PC-3 (cell line): ENCODE measurements around the gene FLNB. TPM values are rescaled to one million over a fixed set of nuclear protein-coding genes. Genes with fewer than 3 reads are reported as not detected.

Source experiments
- ATAC-seq: fragments of 200-7000 bp; cut with Tn5 transposase; 2 replicates; pipeline ENCODE4 v1.9.1; 2020; ENCODE audit warnings: mild to moderate bottlenecking, moderate library complexity
- BruUV-seq: library from RNA; stranded (reverse); fragments of 400-500 nt; replicated peaks from 2 replicates; lab custom pipeline; 2021; lab: Mats Ljungman, UMichigan
- CTCF ChIA-PET: fragments of 300-600 bp; sonication (Branson Sonifier 250); formaldehyde crosslinking; loops from one replicate; lab custom pipeline; 2022; ENCODE audit warnings: antibody characterized with exemption; lab: Charles Lee
- POLR2A ChIA-PET: fragments of 300-600 bp; sonication (Branson Sonifier 250); formaldehyde crosslinking; loops from one replicate; lab custom pipeline; 2022; ENCODE audit warnings: antibody characterized with exemption; ENCODE audit not compliant: unreplicated experiment; lab: Charles Lee
- DNase-seq: peaks from one replicate; pipeline ENCODE4 v3.0.0-alpha.2; 2015
- H2AFZ ChIP-seq: fragments of 300-600 bp; sonication (generic); 2 replicates; pipeline ENCODE4 v1.6.0; 2016; ENCODE audit warnings: antibody characterized with exemption, low read length
- H3F3A ChIP-seq: fragments of 300-600 bp; sonication (generic); one replicate; pipeline ENCODE4 v1.6.0; 2017; ENCODE audit warnings: antibody characterized with exemption, low read length, control low read depth, mild to moderate bottlenecking; ENCODE audit not compliant: unreplicated experiment
- H3K27ac ChIP-seq: fragments of 300-600 bp; sonication (generic); 2 replicates; pipeline ENCODE4 v1.5.1; 2016; ENCODE audit warnings: mild to moderate bottlenecking, low read length
- H3K27me3 ChIP-seq: fragments of 300-600 bp; sonication (generic); 2 replicates; pipeline ENCODE4 v1.6.1; 2016; ENCODE audit warnings: low read length, mixed read lengths
- H3K36me3 ChIP-seq: fragments of 300-600 bp; sonication (generic); 2 replicates; pipeline ENCODE4 v1.6.1; 2016; ENCODE audit warnings: low read depth, mixed run types, low read length, mixed read lengths
- H3K4me1 ChIP-seq: fragments of 300-600 bp; sonication (generic); 2 replicates; pipeline ENCODE4 v1.5.1; 2016; ENCODE audit warnings: low read length; ENCODE audit not compliant: insufficient read depth
- H3K4me2 ChIP-seq: fragments of 300-600 bp; sonication (generic); 2 replicates; pipeline ENCODE4 v1.6.0; 2016; ENCODE audit warnings: low read length
- H3K4me3 ChIP-seq: fragments of 300-600 bp; sonication (generic); 2 replicates; pipeline ENCODE4 v1.5.1; 2016; ENCODE audit warnings: mild to moderate bottlenecking, low read length, mixed read lengths
- H3K79me2 ChIP-seq: fragments of 300-600 bp; sonication (generic); 2 replicates; pipeline ENCODE4 v1.6.1; 2017; ENCODE audit warnings: low read length, mixed read lengths
- H3K9ac ChIP-seq: fragments of 300-600 bp; sonication (generic); 2 replicates; pipeline ENCODE4 v1.6.0; 2016; ENCODE audit warnings: mild to moderate bottlenecking, low read length
- H3K9me2 ChIP-seq: fragments of 300-600 bp; sonication (generic); replicated peaks from 2 replicates; pipeline ENCODE4 v1.6.1; 2016; ENCODE audit warnings: mixed run types, low read length, mixed read lengths
- H3K9me3 ChIP-seq: fragments of 300-600 bp; sonication (generic); 2 replicates; pipeline ENCODE4 v1.6.1; 2016; ENCODE audit warnings: low read length, mixed read lengths
- H4K20me1 ChIP-seq: fragments of 300-600 bp; sonication (generic); 2 replicates; pipeline ENCODE4 v1.6.1; 2016; ENCODE audit warnings: low read length, mixed read lengths
- EZH2 ChIP-seq: fragments of 300-600 bp; sonication (generic); IDR thresholded peaks from one replicate; pipeline ENCODE4 v1.6.1; 2017; ENCODE audit warnings: antibody characterized with exemption, mild to moderate bottlenecking, low read length; ENCODE audit not compliant: unreplicated experiment
- EZH2phosphoT487 ChIP-seq: fragments of 300-600 bp; sonication (generic); IDR thresholded peaks from 2 replicates; pipeline ENCODE4 v1.6.1; 2018; ENCODE audit warnings: mild to moderate bottlenecking, antibody characterized with exemption, low read length, borderline replicate concordance
- intact Hi-C: fragments of 100-400 bp; cut with micrococcal nuclease; formaldehyde crosslinking; loops from 2 replicates; pipeline ENCODE4 v1.9.0; 2023
- total RNA-seq: library from RNA; depleted of rRNA; stranded (reverse); fragments of >200 nt; gene quantifications from 2 replicates; pipeline ENCODE4 v1.2.3, GENCODE V29; 2014; rRNA removed
- TF ChIP-seq, protein P1 (sequence below): fragments of 300-600 bp; sonication (generic); conservative IDR thresholded peaks from 2 replicates; pipeline ENCODE4 v1.5.1; 2017; ENCODE audit warnings: antibody characterized with exemption, low read depth, mild to moderate bottlenecking, low read length

Gene FLNB
- total RNA-seq, 1 experiment from 2014 or later: 505 TPM

DNA sequence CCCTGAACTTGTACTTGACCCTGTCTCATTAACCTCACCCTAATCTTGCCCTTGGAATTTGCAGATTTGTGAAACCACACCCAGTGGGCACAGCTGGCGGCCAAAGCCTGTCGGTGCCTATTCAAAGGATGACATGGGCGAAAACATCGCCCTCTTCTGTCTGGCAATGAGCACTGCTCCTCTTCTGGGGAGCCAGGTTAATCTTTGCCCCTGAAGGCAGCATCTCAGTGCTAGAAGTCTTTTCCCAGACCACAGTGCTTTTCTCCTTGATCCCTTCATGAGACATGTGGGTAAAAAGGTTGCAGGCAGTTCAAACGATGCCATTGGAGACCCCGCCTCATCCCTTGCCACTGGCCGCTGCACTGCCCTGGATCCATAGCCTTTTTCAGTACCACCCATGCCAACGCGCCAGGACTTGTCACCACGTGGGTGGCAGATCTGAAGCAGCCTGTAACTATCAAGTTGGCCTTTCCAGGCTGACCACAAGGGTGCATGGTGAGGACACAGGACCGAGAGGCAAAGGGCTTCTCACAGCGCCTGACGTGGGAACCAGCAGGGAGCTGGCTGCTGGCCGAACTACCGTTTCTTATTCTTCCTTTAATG lies 209.1 kb downstream of the FLNB start:
- ATAC-seq (peak; percentile 77), DNase-seq (peak; percentile 87)
- Histone ChIP-seq H3K27me3 (no peaks in the 10 kb centered on the region), H3K9me2 (no peaks in the 10 kb centered on the region), H4K20me1 (no peaks in the 10 kb centered on the region), H2AFZ (peak overlapping the region; percentile 78), H3K4me2 (peak overlapping the region; percentile 84), H3K27ac (peak overlapping the region; percentile 82), H3F3A (no peaks in the 10 kb centered on the region), H3K36me3 (no peaks in the 10 kb centered on the region), H3K9ac (peak overlapping the region; percentile 70), H3K4me1 (peaks cover 60% of the 10 kb centered on the region), H3K79me2 (no peaks in the 10 kb centered on the region), H3K9me3 (no peaks in the 10 kb centered on the region), H3K4me3 (peak overlapping the region; percentile 46; the same call in 1 of the 2 replicates)
- TF ChIP-seq EZH2phosphoT487: no peak
- no peak for TF ChIP-seq EZH2
- TF ChIP-seq, protein P1, sequence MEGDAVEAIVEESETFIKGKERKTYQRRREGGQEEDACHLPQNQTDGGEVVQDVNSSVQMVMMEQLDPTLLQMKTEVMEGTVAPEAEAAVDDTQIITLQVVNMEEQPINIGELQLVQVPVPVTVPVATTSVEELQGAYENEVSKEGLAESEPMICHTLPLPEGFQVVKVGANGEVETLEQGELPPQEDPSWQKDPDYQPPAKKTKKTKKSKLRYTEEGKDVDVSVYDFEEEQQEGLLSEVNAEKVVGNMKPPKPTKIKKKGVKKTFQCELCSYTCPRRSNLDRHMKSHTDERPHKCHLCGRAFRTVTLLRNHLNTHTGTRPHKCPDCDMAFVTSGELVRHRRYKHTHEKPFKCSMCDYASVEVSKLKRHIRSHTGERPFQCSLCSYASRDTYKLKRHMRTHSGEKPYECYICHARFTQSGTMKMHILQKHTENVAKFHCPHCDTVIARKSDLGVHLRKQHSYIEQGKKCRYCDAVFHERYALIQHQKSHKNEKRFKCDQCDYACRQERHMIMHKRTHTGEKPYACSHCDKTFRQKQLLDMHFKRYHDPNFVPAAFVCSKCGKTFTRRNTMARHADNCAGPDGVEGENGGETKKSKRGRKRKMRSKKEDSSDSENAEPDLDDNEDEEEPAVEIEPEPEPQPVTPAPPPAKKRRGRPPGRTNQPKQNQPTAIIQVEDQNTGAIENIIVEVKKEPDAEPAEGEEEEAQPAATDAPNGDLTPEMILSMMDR: peak; percentile 95
- ChIA-PET CTCF (interaction anchor here (0.6 to 2.0 kb wide), 14 partner anchors 13 to 343 kb away, joined by 3 to 59 read pairs (median 4); partner anchors contain the start of genes HTD2 and RPP14), POLR2A (interaction anchor here (1.0 kb wide), 1 partner anchor 29 kb away, joined by 3 read pairs; no protein-coding TSS in a partner anchor)
- intact Hi-C loops: loop anchor here (1.0 to 5.0 kb wide), 5 partner anchors 30 to 83 kb away; no protein-coding TSS in a partner anchor
- no TSS peak for BruUV-seq

DNA sequence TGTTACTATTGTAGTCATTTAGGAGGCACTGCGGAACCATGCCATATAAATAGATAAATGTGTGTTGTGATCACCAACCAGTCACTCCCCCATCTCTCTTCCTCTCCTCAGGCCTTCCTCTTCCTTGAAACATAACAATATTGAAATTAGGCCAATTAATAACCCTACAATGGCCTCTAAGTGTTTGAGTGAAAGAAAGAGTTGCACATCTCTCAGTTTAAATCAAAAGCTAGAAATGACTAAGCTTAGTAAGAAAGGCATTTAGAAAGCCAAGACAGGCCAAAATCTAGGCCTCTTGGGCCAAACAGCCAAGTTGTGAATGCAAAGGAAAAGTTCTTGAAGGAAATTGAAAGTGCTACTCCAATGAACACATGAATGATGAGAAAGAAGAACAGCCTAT lies 210.7 kb downstream of the FLNB start:
- Histone ChIP-seq H3K9ac (no peak overlapping the region), H2AFZ (no peak overlapping the region), H3F3A (no peaks in the 10 kb centered on the region), H3K4me1 (peaks cover 70% of the 10 kb centered on the region), H3K79me2 (no peaks in the 10 kb centered on the region), H3K36me3 (no peaks in the 10 kb centered on the region), H3K4me3 (no peak overlapping the region), H4K20me1 (no peaks in the 10 kb centered on the region), H3K9me2 (no peaks in the 10 kb centered on the region), H3K9me3 (no peaks in the 10 kb centered on the region), H3K27me3 (no peaks in the 10 kb centered on the region), H3K4me2 (no peak overlapping the region), H3K27ac (no peak overlapping the region)
- BruUV-seq: no TSS peak
- POLR2A ChIA-PET: no interaction called here
- intact Hi-C loops: loop anchor here (5.0 kb wide), 1 partner anchor 53 kb away; no protein-coding TSS in a partner anchor
- CTCF ChIA-PET: interaction anchor here (0.6 kb wide), 1 partner anchor 19 kb away, joined by 8 read pairs; the partner anchor contains the start of gene ABHD6
- ATAC-seq (no peak), DNase-seq (no peak)
- TF ChIP-seq EZH2 (no peak), EZH2phosphoT487 (no peak)
- TF ChIP-seq, protein P1: no peak

Other genes starting within 250 kb of the FLNB start
- 0.36 and 0.63 TPM in 2 replicates for gene DNASE1L3, start 202.6 kb downstream of the FLNB start, total RNA-seq
- 11.6 and 13.4 TPM in 2 replicates for gene ABHD6, start 229.4 kb downstream of the FLNB start, total RNA-seq